ENCODE measurements around the gene ZNF318. TPM values are rescaled to one million over a fixed set of nuclear protein-coding genes. Genes with fewer than 3 reads are reported as not detected.
A peak's percentile ranks its signal among the peaks of the same experiment; 100 is the strongest.

ZNF318 gene
- total RNA-seq, 1 donor from 2014 or later, result 18.3 TPM

- DNase-seq (no peak), ATAC-seq (no peak)
- Histone ChIP-seq H3K4me1 (peaks cover 17% of the 10 kb centered on the region), H3K27ac (no peak overlapping the region), H3K36me3 (no peaks in the 10 kb centered on the region), H3K4me3 (peak overlapping the region; percentile 46), H3K9me3 (no peaks in the 10 kb centered on the region), H3K27me3 (ENCODE audit: low read depth) (peaks cover 4% of the 10 kb centered on the region)
- intact Hi-C loops (cut with DNase I), result no loop called here
- TF ChIP-seq CTCF (IDR thresholded peaks at IDR 0.05), result no peak
Observed at GRCh38 chr6:43308990-43309477, 60.4 kb downstream of the ZNF318 start.

- no peak within 1 kb of the TSS for H3K27ac ChIP-seq
- DNase-seq (peak; percentile 66), ATAC-seq (peak; percentile 63 to 64)
- H3K4me3 ChIP-seq, result peak within 1 kb of the TSS; percentile 46
- peak; percentile 23 for TF ChIP-seq CTCF (IDR thresholded peaks at IDR 0.05)
- H3K9me3 ChIP-seq, result no peaks in the 10 kb centered on the region
- H3K36me3 ChIP-seq, result no peaks in the 10 kb centered on the region
- H3K4me1 ChIP-seq, result peaks cover 15% of the 10 kb centered on the region
- peaks cover 4% of the 10 kb centered on the region for H3K27me3 ChIP-seq (ENCODE audit: low read depth)
- intact Hi-C loops (cut with DNase I), result no loop called here
Observed at GRCh38 chr6:43308101-43308989, 61.1 kb downstream of the ZNF318 start, which contains the start of gene CRIP3. Gene CRIP3 (minus strand): TSS chr6:43308826. CDS start chr6:43308792, 34 bp downstream.

GRCh38 chr6:43307451-43308100, 61.9 kb downstream of the ZNF318 start:
- H3K9me3 ChIP-seq, result no peaks in the 10 kb centered on the region
- peaks cover 4% of the 10 kb centered on the region for H3K27me3 ChIP-seq (ENCODE audit: low read depth)
- ATAC-seq (no peak), DNase-seq (no peak)
- intact Hi-C loops (cut with DNase I), result no loop called here
- no peak for TF ChIP-seq CTCF (IDR thresholded peaks at IDR 0.05)
- H3K4me1 ChIP-seq, result peaks cover 13% of the 10 kb centered on the region
- H3K36me3 ChIP-seq, result no peaks in the 10 kb centered on the region
- H3K27ac ChIP-seq, result no peak overlapping the region
- H3K4me3 ChIP-seq, result no peak overlapping the region

- Histone ChIP-seq H3K4me3 (no peak overlapping the region), H3K4me1 (peaks cover 13% of the 10 kb centered on the region), H3K27me3 (ENCODE audit: low read depth) (peaks cover 4% of the 10 kb centered on the region), H3K36me3 (no peaks in the 10 kb centered on the region), H3K9me3 (no peaks in the 10 kb centered on the region), H3K27ac (no peak overlapping the region)
- DNase-seq (no peak), ATAC-seq (no peak)
- intact Hi-C loops (cut with DNase I), result no loop called here
- TF ChIP-seq CTCF (IDR thresholded peaks at IDR 0.05), result no peak
Observed at GRCh38 chr6:43306086-43306485, 63.4 kb downstream of the ZNF318 start.

GRCh38 chr6:43304882-43305281, 64.6 kb downstream of the ZNF318 start:
- no peak for TF ChIP-seq CTCF (IDR thresholded peaks at IDR 0.05)
- Histone ChIP-seq H3K4me1 (peaks cover 13% of the 10 kb centered on the region), H3K27me3 (ENCODE audit: low read depth) (peaks cover 4% of the 10 kb centered on the region), H3K36me3 (no peaks in the 10 kb centered on the region), H3K9me3 (no peaks in the 10 kb centered on the region), H3K4me3 (no peak overlapping the region), H3K27ac (no peak overlapping the region)
- DNase-seq (no peak), ATAC-seq (no peak)
- intact Hi-C loops (cut with DNase I), result no loop called here
